Caco-2 (cell line): ENCODE results near the gene ABLIM2. TPM values are rescaled to one million over a fixed set of nuclear protein-coding genes. Genes with fewer than 3 reads are reported as not detected.

Source experiments
- BruUV-seq: library from RNA; stranded (reverse); fragments of 400-500 nt; replicated peaks from 2 replicates; lab custom pipeline; 2021; lab: Mats Ljungman, UMichigan
- CTCF ChIA-PET: fragments of 300-600 bp; sonication (Branson Sonifier 250); formaldehyde crosslinking; loops from one replicate; lab custom pipeline; 2022; ENCODE audit warnings: antibody characterized with exemption; lab: Charles Lee
- POLR2A ChIA-PET: fragments of 300-600 bp; sonication (Branson Sonifier 250); formaldehyde crosslinking; loops from one replicate; lab custom pipeline; 2022; ENCODE audit warnings: antibody characterized with exemption; lab: Charles Lee
- DNase-seq, 2 experiments: peaks; one replicate each; pipeline versions ENCODE4 v3.0.0 to v3.0.0-alpha.2; 2020 to 2022
- H3K27me3 ChIP-seq: replicated peaks from 2 replicates; pipeline ENCODE4 v1.6.0; 2011; ENCODE audit warnings: low read length; ENCODE audit not compliant: control insufficient read depth, insufficient read depth
- H3K36me3 ChIP-seq: 2 replicates; pipeline ENCODE4 v1.5.1; 2011; ENCODE audit warnings: low read length; ENCODE audit not compliant: control insufficient read depth, insufficient read depth
- H3K4me1 ChIP-seq: fragments of 250-450 bp; sonication (Bioruptor Pico); 2 replicates; pipeline ENCODE4 v1.5.1; 2020; ENCODE audit warnings: mild to moderate bottlenecking
- H3K4me3 ChIP-seq: 2 replicates; pipeline ENCODE4 v1.5.1; 2011; ENCODE audit warnings: low read depth, mild to moderate bottlenecking, control low read depth, low read length
- H3K9me3 ChIP-seq: fragments of 250-450 bp; sonication (Bioruptor Pico); 2 replicates; pipeline ENCODE4 v1.5.1; 2020; ENCODE audit warnings: mild to moderate bottlenecking, moderate library complexity
- H3K27ac Mint-ChIP-seq: one replicate; pipeline ENCODE4 v1.8.0; 2022; ENCODE audit warnings: mixed read lengths; ENCODE audit not compliant: unreplicated experiment
- H3K27me3 Mint-ChIP-seq: one replicate; pipeline ENCODE4 v1.8.0; 2022; ENCODE audit warnings: mixed read lengths; ENCODE audit not compliant: insufficient read depth, unreplicated experiment
- H3K36me3 Mint-ChIP-seq: one replicate; pipeline ENCODE4 v1.8.0; 2022; ENCODE audit warnings: mild to moderate bottlenecking, mixed read lengths; ENCODE audit not compliant: insufficient read depth, unreplicated experiment
- H3K4me1 Mint-ChIP-seq: one replicate; pipeline ENCODE4 v1.8.0; 2022; ENCODE audit warnings: low read depth, mixed read lengths; ENCODE audit not compliant: unreplicated experiment
- H3K4me3 Mint-ChIP-seq: one replicate; pipeline ENCODE4 v1.8.0; 2022; ENCODE audit warnings: mild to moderate bottlenecking, moderate library complexity, mixed read lengths; ENCODE audit not compliant: unreplicated experiment
- H3K9me3 Mint-ChIP-seq: one replicate; pipeline ENCODE4 v1.8.0; 2022; ENCODE audit warnings: mixed read lengths; ENCODE audit not compliant: unreplicated experiment
- CTCF ChIP-seq, 2 experiments: fragments of 200-600 bp in 1 of 2; IDR thresholded peaks; 1 replicate in 1 of 2; 2 replicates in 1 of 2; pipeline versions ENCODE4 v1.5.1 to v1.8.0; 2011 to 2022; ENCODE audit warnings: antibody characterized with exemption in 1 of 2, control low read depth in 1 of 2, inconsistent platforms in 1 of 2, low read depth in 1 of 2, low read length in 1 of 2, mild to moderate bottlenecking in 1 of 2, moderate library complexity in 1 of 2; ENCODE audit not compliant: insufficient read depth in 1 of 2, severe bottlenecking in 1 of 2, unreplicated experiment in 1 of 2
- intact Hi-C: fragments of 100-400 bp; cut with micrococcal nuclease; formaldehyde crosslinking; loops from one replicate; pipeline ENCODE4 v1.10.0; 2022; ENCODE audit not compliant: unreplicated experiment
- microRNA-seq: library from miRNA; unstranded; fragments of <30 nt; microRNA quantifications from one replicate; pipeline ENCODE4 v1.2.0, GENCODE V29; 2022
- total RNA-seq: library from RNA; stranded (reverse); gene quantifications from 2 replicates; pipeline ENCODE4 v1.2.3, GENCODE V29; 2022

ABLIM2 gene
- total RNA-seq, 1 experiment from 2014 or later: 0.23 TPM

- Mint-ChIP-seq H3K27me3 (no peaks in the 10 kb centered on the region), H3K9me3 (no peaks in the 10 kb centered on the region), H3K4me3 (no peak overlapping the region), H3K36me3 (peaks cover 6% of the 10 kb centered on the region), H3K4me1 (no peaks in the 10 kb centered on the region), H3K27ac (no peak overlapping the region)
- intact Hi-C loops: no loop called here
- Histone ChIP-seq H3K4me3 (no peak overlapping the region), H3K27me3 (no peaks in the 10 kb centered on the region), H3K4me1 (no peaks in the 10 kb centered on the region), H3K9me3 (no peaks in the 10 kb centered on the region), H3K36me3 (no peaks in the 10 kb centered on the region)
- no peak for DNase-seq
- ChIA-PET CTCF (no interaction called here), POLR2A (no interaction called here)
- no TSS peak for BruUV-seq
- no peak for TF ChIP-seq CTCF (IDR thresholded peaks at IDR 0.05; ENCODE audit: insufficient read depth in 1 of 2, low read depth in 1 of 2, low read length in 1 of 2, severe bottlenecking in 1 of 2, unreplicated experiment in 1 of 2)
Measured at GRCh38 chr4:7917669-7918068, 240.9 kb downstream of the ABLIM2 start.

- no peaks in the 10 kb centered on the region for H3K27me3 Mint-ChIP-seq
- DNase-seq: no peak
- peaks cover 6% of the 10 kb centered on the region for H3K36me3 Mint-ChIP-seq
- ChIA-PET POLR2A (no interaction called here), CTCF (interaction anchor here (0.5 kb wide), 1 partner anchor 72 kb away, joined by 3 read pairs; no protein-coding TSS in a partner anchor)
- intact Hi-C loops: no loop called here
- Histone ChIP-seq H3K4me3 (no peak overlapping the region), H3K36me3 (no peaks in the 10 kb centered on the region), H3K4me1 (no peaks in the 10 kb centered on the region), H3K27me3 (no peaks in the 10 kb centered on the region), H3K9me3 (no peaks in the 10 kb centered on the region)
- H3K9me3 Mint-ChIP-seq: no peaks in the 10 kb centered on the region
- TF ChIP-seq CTCF (IDR thresholded peaks at IDR 0.05; ENCODE audit: insufficient read depth in 1 of 2, low read depth in 1 of 2, low read length in 1 of 2, severe bottlenecking in 1 of 2, unreplicated experiment in 1 of 2): no peak
- H3K4me3 Mint-ChIP-seq: no peak overlapping the region
- BruUV-seq: no TSS peak
- no peaks in the 10 kb centered on the region for H3K4me1 Mint-ChIP-seq
- no peak overlapping the region for H3K27ac Mint-ChIP-seq
Measured at GRCh38 chr4:7915875-7916242, 242.8 kb downstream of the ABLIM2 start.

Small RNA genes lying within 50 kb of the gene (microRNA-seq; reads per million reads assigned to microRNA genes)
- 2.4 reads per million, percentile 12 among the genes with 10 or more reads in this experiment for gene MIR95

Other genes starting within 250 kb of the ABLIM2 start
- gene AFAP1, start 219.0 kb downstream of the ABLIM2 start, total RNA-seq: 27.3 and 27.6 TPM in 2 replicates
- gene SH3TC1, start 40.5 kb upstream of the ABLIM2 start, total RNA-seq: 17.2 and 18.6 TPM in 2 replicates
- 0.63 and 0.66 TPM in 2 replicates for gene HTRA3, start 110.9 kb upstream of the ABLIM2 start, total RNA-seq